RWPE1 (cell line): ENCODE results near the gene PRPF18.

ENCODE experiments used
- CTCF ChIA-PET: fragments of 350-600 bp; sonication (Branson Sonifier 250); formaldehyde crosslinking; extraction: SDS; loops from one replicate; lab custom pipeline; 2021; lab: Yijun Ruan, JAX
- POLR2A ChIA-PET: fragments of 400-600 bp; formaldehyde crosslinking; extraction: SDS; loops from one replicate; lab custom pipeline; 2020; ENCODE audit warnings: antibody characterized with exemption; ENCODE audit not compliant: low non-redundant PET; lab: Yijun Ruan, JAX
- DNase-seq: peaks from one replicate; pipeline ENCODE4 v3.0.0; 2012; ENCODE audit warnings: low spot score
- H3K27ac ChIP-seq: fragments of 450-650 bp; 2 replicates; pipeline ENCODE4 v1.5.1; 2017
- CTCF ChIP-seq: fragments of 450-650 bp; conservative IDR thresholded peaks from 2 replicates; pipeline ENCODE4 v1.5.1; 2017; ENCODE audit warnings: low read depth, mild to moderate bottlenecking

The PRPF18 gene

GRCh38 chr10:13672548-13672947, 85.8 kb downstream of the PRPF18 start:
- no peak overlapping the region for H3K27ac ChIP-seq
- TF ChIP-seq CTCF: no peak
- DNase-seq: no peak
- ChIA-PET POLR2A (no interaction called here), CTCF (interaction anchor here (0.8 kb wide), 1 partner anchor 136 kb away, joined by 4 read pairs; no protein-coding TSS in a partner anchor)

GRCh38 chr10:13673156-13673555, 86.4 kb downstream of the PRPF18 start:
- CTCF ChIA-PET: interaction anchor here (0.8 kb wide), 1 partner anchor 137 kb away, joined by 4 read pairs; no protein-coding TSS in a partner anchor
- no peak for DNase-seq
- no peak for TF ChIP-seq CTCF
- POLR2A ChIA-PET: no interaction called here
- no peak overlapping the region for H3K27ac ChIP-seq

- POLR2A ChIA-PET: no interaction called here
- CTCF ChIA-PET: no interaction called here
- H3K27ac ChIP-seq: no peak overlapping the region
- no peak for TF ChIP-seq CTCF
- no peak for DNase-seq
Observed at GRCh38 chr10:13674645-13675588, 88.2 kb downstream of the PRPF18 start.

- ChIA-PET CTCF (interaction anchor here (0.6 to 1.2 kb wide), 2 partner anchors 13 to 423 kb away, joined by 4 read pairs; no protein-coding TSS in a partner anchor), POLR2A (no interaction called here)
- no peak for DNase-seq
- no peak for TF ChIP-seq CTCF
- no peak overlapping the region for H3K27ac ChIP-seq
Observed at GRCh38 chr10:13678101-13678843, 91.5 kb downstream of the PRPF18 start.
